Left ventricle myocardium inferior (tissue), 1 donor: ENCODE measurements around the gene MKKS. TPM values are rescaled to one million over a fixed set of nuclear protein-coding genes. Genes with fewer than 3 reads are reported as not detected.

Experiments used
- DNase-seq: peaks from one replicate; pipeline ENCODE4 v3.0.0-alpha.2; 2020
- H3K27ac ChIP-seq: fragments of 200-600 bp; replicated peaks from 2 replicates; pipeline ENCODE4 v1.8.0; 2021
- H3K27me3 ChIP-seq: fragments of 200-600 bp; 2 replicates; pipeline ENCODE4 v1.8.0; 2021; ENCODE audit warnings: low read depth
- H3K36me3 ChIP-seq: fragments of 200-600 bp; 2 replicates; pipeline ENCODE4 v1.8.0; 2021
- H3K4me1 ChIP-seq: fragments of 200-600 bp; 2 replicates; pipeline ENCODE4 v1.8.0; 2021
- H3K4me3 ChIP-seq: fragments of 200-600 bp; 2 replicates; pipeline ENCODE4 v1.8.0; 2021; ENCODE audit warnings: mild to moderate bottlenecking, moderate library complexity
- H3K9me3 ChIP-seq: fragments of 200-600 bp; replicated peaks from 2 replicates; pipeline ENCODE4 v1.8.0; 2021
- CTCF ChIP-seq: fragments of 200-600 bp; IDR thresholded peaks from 2 replicates; pipeline ENCODE4 v1.8.0; 2021; ENCODE audit warnings: antibody characterized with exemption, mild to moderate bottlenecking, borderline replicate concordance
- intact Hi-C: fragments of 100-400 bp; cut with micrococcal nuclease; formaldehyde crosslinking; loops from one replicate; pipeline ENCODE4 v1.11.0; 2022
- total RNA-seq: library from RNA; stranded (reverse); fragmentation: NEBNext Ultra II Directional; extraction: Animal tissue kit (Norgen Biotek cat#: 25700); gene quantifications from one replicate; pipeline ENCODE4 v1.2.1, GENCODE V29; 2021
- donor health status: DM: no; HTN: yes; CAD: no; lungs with severe emphysema.

Gene MKKS
- total RNA-seq, 1 donor from 2014 or later: 28.3 TPM

DNA sequence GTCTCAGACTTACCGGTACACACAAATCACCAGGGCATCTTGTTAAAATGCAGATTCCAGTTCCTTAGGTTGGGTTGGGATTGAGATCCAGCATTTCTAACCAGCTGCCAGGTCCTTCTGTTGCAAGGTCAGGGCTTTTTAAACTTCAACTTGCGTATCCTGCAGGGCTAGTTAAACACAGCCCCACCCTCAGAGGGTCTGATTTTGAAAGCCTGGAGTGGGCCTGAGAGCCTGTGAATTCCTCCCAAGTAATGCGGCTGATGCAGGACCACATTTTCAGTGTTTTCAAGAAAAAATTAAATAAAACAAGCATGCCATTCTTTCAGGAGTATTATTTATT lies 65.3 kb downstream of the MKKS start:
- TF ChIP-seq CTCF: no peak
- Histone ChIP-seq H3K27ac (no peak overlapping the region), H3K27me3 (peaks cover 52% of the 10 kb centered on the region), H3K36me3 (no peaks in the 10 kb centered on the region), H3K4me1 (peaks cover 10% of the 10 kb centered on the region), H3K4me3 (no peak overlapping the region), H3K9me3 (peaks cover 7% of the 10 kb centered on the region)
- intact Hi-C loops: no loop called here
- DNase-seq: no peak

DNA sequence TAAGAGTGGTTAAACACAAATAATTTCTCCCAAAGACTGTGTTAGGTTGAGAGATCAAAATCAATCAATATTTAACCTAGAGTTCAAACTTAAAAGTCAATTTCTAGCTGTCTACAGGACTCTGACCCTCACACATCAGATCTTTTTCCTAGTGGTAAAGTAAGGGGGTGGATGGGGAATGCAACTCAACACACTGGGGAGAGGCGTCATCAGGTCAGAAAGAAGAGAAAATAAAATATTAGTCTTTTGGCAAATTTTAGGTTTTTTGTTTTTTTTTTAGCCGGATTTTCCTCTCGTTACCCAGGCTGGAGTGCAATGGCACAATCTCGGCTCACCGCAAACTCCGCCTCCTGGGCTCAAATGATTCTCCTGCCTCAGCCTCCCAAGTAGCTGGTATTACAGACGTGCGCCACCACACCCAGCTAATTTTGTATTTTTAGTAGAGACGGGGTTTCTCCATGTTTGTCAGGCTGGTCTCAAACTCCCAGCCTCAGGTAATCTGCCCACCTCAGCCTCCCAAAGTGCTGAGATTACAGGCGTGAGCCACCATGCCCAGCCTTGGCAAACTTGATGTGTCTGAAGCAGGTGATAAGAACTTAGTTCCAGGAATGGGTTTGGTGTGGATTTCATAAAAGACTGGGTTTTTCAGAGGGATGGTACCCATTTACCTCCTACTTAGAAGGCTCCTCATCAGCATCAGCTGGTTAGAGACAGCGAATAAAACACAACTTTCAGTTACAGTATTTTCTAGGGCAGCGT lies 65.9 kb downstream of the MKKS start:
- no peak for DNase-seq
- peaks cover 57% of the 10 kb centered on the region for H3K27me3 ChIP-seq
- H3K4me1 ChIP-seq: peaks cover 10% of the 10 kb centered on the region
- H3K27ac ChIP-seq: no peak overlapping the region
- intact Hi-C loops: no loop called here
- H3K4me3 ChIP-seq: no peak overlapping the region
- no peak for TF ChIP-seq CTCF
- peaks cover 8% of the 10 kb centered on the region for H3K9me3 ChIP-seq
- H3K36me3 ChIP-seq: no peaks in the 10 kb centered on the region

GRCh38 chr20:10367693-10367942 lies 66.4 kb downstream of the MKKS start:
- Histone ChIP-seq H3K27me3 (peaks cover 62% of the 10 kb centered on the region), H3K9me3 (peaks cover 10% of the 10 kb centered on the region), H3K4me3 (no peak overlapping the region), H3K4me1 (peaks cover 10% of the 10 kb centered on the region), H3K36me3 (no peaks in the 10 kb centered on the region), H3K27ac (no peak overlapping the region)
- TF ChIP-seq CTCF: no peak
- intact Hi-C loops: no loop called here
- DNase-seq: no peak

DNA sequence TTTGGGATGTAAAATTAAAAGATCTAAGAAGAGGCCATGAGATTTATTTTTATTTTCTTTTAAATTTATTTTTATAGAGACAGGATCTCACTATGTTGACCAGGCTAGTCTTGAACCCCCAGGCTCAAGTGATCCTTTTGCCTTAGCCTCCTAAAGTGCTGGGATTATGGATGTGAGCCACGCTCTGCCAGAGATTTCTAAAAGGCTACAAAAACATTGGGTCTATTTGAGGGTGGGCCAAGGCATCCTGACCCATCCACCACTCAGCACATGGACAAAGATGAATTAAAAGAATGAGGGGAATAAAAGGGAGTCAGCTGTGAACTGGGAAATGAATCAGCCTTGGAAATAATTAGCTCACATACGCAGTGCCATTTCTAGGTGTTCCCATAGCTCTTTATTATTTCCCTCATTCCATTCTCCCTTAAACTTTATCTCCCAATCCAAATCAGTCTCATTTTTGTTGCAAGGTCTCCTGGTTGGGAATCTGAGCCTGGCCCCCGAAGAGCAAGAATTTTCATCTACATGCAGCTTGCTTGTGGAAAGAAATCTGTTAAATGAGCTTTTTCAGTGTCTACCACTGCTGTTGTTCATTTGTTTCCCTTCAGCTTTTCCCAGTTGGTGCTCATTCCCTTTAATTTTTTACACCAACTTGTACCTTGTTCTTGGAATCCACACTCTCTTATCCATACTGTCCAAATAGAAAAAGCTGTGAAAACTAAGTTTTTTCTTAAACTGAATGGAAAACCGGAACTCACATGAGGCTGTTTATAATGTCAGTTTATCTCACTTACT lies 66.9 kb downstream of the MKKS start:
- Histone ChIP-seq H3K4me3 (no peak overlapping the region), H3K27me3 (peaks cover 60% of the 10 kb centered on the region), H3K9me3 (peaks cover 10% of the 10 kb centered on the region), H3K27ac (no peak overlapping the region), H3K4me1 (peaks cover 10% of the 10 kb centered on the region), H3K36me3 (no peaks in the 10 kb centered on the region)
- no peak for DNase-seq
- TF ChIP-seq CTCF: no peak
- intact Hi-C loops: no loop called here

GRCh38 chr20:10362674-10363073 lies 71.3 kb downstream of the MKKS start:
- intact Hi-C loops: no loop called here
- DNase-seq: no peak
- no peak for TF ChIP-seq CTCF
- no peak overlapping the region for H3K27ac ChIP-seq
- H3K27me3 ChIP-seq: peaks cover 45% of the 10 kb centered on the region
- peaks cover 10% of the 10 kb centered on the region for H3K4me1 ChIP-seq
- no peak overlapping the region for H3K4me3 ChIP-seq
- peaks cover 10% of the 10 kb centered on the region for H3K9me3 ChIP-seq
- H3K36me3 ChIP-seq: no peaks in the 10 kb centered on the region
